Hepatocyte (in vitro differentiated cells): Measurements from ENCODE around the gene POLR2M. TPM values are rescaled to one million over a fixed set of nuclear protein-coding genes. Genes with fewer than 3 reads are reported as not detected.

ENCODE experiments used
- DNase-seq: peaks from one replicate; pipeline ENCODE4 v3.0.0-alpha.2; 2016; ENCODE audit warnings: low spot score
- H2AFZ ChIP-seq: fragments of 200-600 bp; sonication (generic); 2 replicates; pipeline ENCODE4 v1.6.0; 2016; ENCODE audit warnings: antibody characterized with exemption, mild to moderate bottlenecking
- H3K27ac ChIP-seq: fragments of 200-600 bp; sonication (generic); 2 replicates; pipeline ENCODE4 v1.5.1; 2016; ENCODE audit warnings: mild to moderate bottlenecking
- H3K27me3 ChIP-seq: fragments of 200-600 bp; sonication (generic); 2 replicates; pipeline ENCODE4 v1.6.1; 2016
- H3K36me3 ChIP-seq: fragments of 200-600 bp; sonication (generic); replicated peaks from 2 replicates; pipeline ENCODE4 v1.5.1; 2016; ENCODE audit warnings: low read depth; ENCODE audit not compliant: insufficient read depth
- H3K4me1 ChIP-seq: fragments of 200-600 bp; sonication (generic); 2 replicates; pipeline ENCODE4 v1.5.1; 2016; ENCODE audit warnings: mild to moderate bottlenecking, moderate library complexity; ENCODE audit not compliant: insufficient read depth
- H3K4me2 ChIP-seq: fragments of 200-600 bp; sonication (generic); 2 replicates; pipeline ENCODE4 v1.6.0; 2016
- H3K4me3 ChIP-seq: fragments of 200-600 bp; sonication (generic); 2 replicates; pipeline ENCODE4 v1.5.1; 2016; ENCODE audit warnings: mild to moderate bottlenecking
- H3K79me2 ChIP-seq: fragments of 200-600 bp; sonication (generic); 2 replicates; pipeline ENCODE4 v1.6.0; 2017; ENCODE audit warnings: mild to moderate bottlenecking
- H3K9me2 ChIP-seq: fragments of 200-600 bp; sonication (generic); replicated peaks from 2 replicates; pipeline ENCODE4 v1.6.0; 2017; ENCODE audit warnings: mild to moderate bottlenecking; ENCODE audit not compliant: insufficient read depth
- H3K9me3 ChIP-seq: fragments of 200-600 bp; sonication (generic); 2 replicates; pipeline ENCODE4 v1.5.1; 2016; ENCODE audit warnings: low read depth, mild to moderate bottlenecking
- H4K20me1 ChIP-seq: fragments of 200-600 bp; sonication (generic); 2 replicates; pipeline ENCODE4 v1.6.0; 2016; ENCODE audit warnings: mild to moderate bottlenecking; ENCODE audit not compliant: insufficient read depth, poor library complexity, severe bottlenecking
- EZH2 ChIP-seq: fragments of 200-600 bp; sonication (generic); IDR thresholded peaks from 2 replicates; pipeline ENCODE4 v1.6.1; 2016; ENCODE audit warnings: antibody characterized with exemption, mild to moderate bottlenecking, borderline replicate concordance
- EZH2phosphoT487 ChIP-seq: fragments of 200-600 bp; sonication (generic); IDR thresholded peaks from one replicate; pipeline ENCODE4 v1.6.1; 2018; ENCODE audit warnings: antibody characterized with exemption, mild to moderate bottlenecking, low read depth, moderate library complexity; ENCODE audit not compliant: unreplicated experiment, severe bottlenecking
- WGBS: methylation state at CpG from one replicate; pipeline ENCODE4 v1.1.6; 2016; ENCODE audit warnings: low lambda C conversion rate; ENCODE audit errors: missing lambda C conversion rate; 5-methylcytosine and 5-hydroxymethylcytosine counted together
- polyA plus RNA-seq: library from polyadenylated mRNA; unstranded; fragments of >200 nt; fragmentation: Nextera tagmentation; extraction: Ambion mirVana; gene quantifications from 2 replicates; pipeline ENCODE4 v1.2.1, GENCODE V29; 2016
- total RNA-seq: library from RNA; depleted of rRNA; stranded (reverse); fragments of >200 nt; gene quantifications from 2 replicates; pipeline ENCODE4 v1.2.3, GENCODE V29; 2014
- TF ChIP-seq, protein P1 (sequence below): fragments of 200-600 bp; sonication (generic); IDR thresholded peaks from 2 replicates; pipeline ENCODE4 v1.5.1; 2016; ENCODE audit warnings: antibody characterized with exemption, mild to moderate bottlenecking; ENCODE audit not compliant: poor library complexity

Gene POLR2M
- total and polyA plus RNA-seq, 2 experiments from 2014 or later: 27.0 to 145 TPM

GRCh38 chr15:57735891-57736290 is 29.4 kb downstream of the POLR2M start:
- DNase-seq: no peak
- Histone ChIP-seq H2AFZ (no peak overlapping the region), H3K36me3 (no peaks in the 10 kb centered on the region), H3K9me2 (no peaks in the 10 kb centered on the region), H3K27me3 (no peaks in the 10 kb centered on the region), H3K4me2 (no peak overlapping the region), H3K27ac (no peak overlapping the region), H4K20me1 (no peaks in the 10 kb centered on the region), H3K4me3 (no peak overlapping the region), H3K79me2 (no peaks in the 10 kb centered on the region), H3K9me3 (no peaks in the 10 kb centered on the region), H3K4me1 (peaks cover 4% of the 10 kb centered on the region)
- TF ChIP-seq EZH2 (no peak), EZH2phosphoT487 (no peak)
- TF ChIP-seq, protein P1, sequence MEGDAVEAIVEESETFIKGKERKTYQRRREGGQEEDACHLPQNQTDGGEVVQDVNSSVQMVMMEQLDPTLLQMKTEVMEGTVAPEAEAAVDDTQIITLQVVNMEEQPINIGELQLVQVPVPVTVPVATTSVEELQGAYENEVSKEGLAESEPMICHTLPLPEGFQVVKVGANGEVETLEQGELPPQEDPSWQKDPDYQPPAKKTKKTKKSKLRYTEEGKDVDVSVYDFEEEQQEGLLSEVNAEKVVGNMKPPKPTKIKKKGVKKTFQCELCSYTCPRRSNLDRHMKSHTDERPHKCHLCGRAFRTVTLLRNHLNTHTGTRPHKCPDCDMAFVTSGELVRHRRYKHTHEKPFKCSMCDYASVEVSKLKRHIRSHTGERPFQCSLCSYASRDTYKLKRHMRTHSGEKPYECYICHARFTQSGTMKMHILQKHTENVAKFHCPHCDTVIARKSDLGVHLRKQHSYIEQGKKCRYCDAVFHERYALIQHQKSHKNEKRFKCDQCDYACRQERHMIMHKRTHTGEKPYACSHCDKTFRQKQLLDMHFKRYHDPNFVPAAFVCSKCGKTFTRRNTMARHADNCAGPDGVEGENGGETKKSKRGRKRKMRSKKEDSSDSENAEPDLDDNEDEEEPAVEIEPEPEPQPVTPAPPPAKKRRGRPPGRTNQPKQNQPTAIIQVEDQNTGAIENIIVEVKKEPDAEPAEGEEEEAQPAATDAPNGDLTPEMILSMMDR: no peak
- WGBS: 81% methylated on average over 4 of the region's 4 CpGs

GRCh38 chr15:57736591-57736990 is 30.1 kb downstream of the POLR2M start:
- no peaks in the 10 kb centered on the region for H3K9me3 ChIP-seq
- no peak overlapping the region for H3K27ac ChIP-seq
- TF ChIP-seq EZH2phosphoT487 (no peak), EZH2 (no peak)
- TF ChIP-seq, protein P1: no peak
- no peaks in the 10 kb centered on the region for H3K27me3 ChIP-seq
- H3K4me2 ChIP-seq: no peak overlapping the region
- H2AFZ ChIP-seq: no peak overlapping the region
- no peak overlapping the region for H3K4me3 ChIP-seq
- H3K79me2 ChIP-seq: no peaks in the 10 kb centered on the region
- H3K4me1 ChIP-seq: peaks cover 4% of the 10 kb centered on the region
- no peak for DNase-seq
- H3K9me2 ChIP-seq: no peaks in the 10 kb centered on the region
- 97% methylated on average over 2 of the region's 2 CpGs for WGBS
- no peaks in the 10 kb centered on the region for H3K36me3 ChIP-seq
- no peaks in the 10 kb centered on the region for H4K20me1 ChIP-seq

DNA sequence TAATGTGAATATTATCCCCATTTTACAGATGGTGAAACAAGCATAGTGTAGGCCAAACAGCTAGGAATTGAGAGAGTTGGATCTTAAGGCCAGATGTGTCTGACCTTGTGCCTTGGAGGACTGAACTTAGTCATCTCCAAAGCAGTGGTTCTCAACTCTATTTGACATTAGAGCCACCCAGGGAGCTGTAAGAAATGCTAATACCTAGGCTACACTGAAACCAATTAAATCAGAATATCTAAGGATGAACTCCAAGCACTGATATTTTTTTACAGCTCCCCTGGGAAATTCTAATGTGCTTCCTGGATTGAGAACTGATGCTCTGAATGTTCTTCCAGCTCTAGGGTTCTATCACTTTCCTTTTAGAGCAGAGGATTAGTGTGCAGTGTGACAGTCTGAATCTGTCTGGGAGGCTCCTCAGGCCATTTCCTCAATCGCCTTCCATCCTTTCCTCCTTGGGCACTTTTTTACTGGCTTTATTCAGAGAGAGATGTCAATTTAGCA is 32.3 kb downstream of the POLR2M start:
- Histone ChIP-seq H3K9me3 (no peaks in the 10 kb centered on the region), H4K20me1 (no peaks in the 10 kb centered on the region), H3K79me2 (no peaks in the 10 kb centered on the region), H3K4me3 (no peak overlapping the region), H3K27me3 (no peaks in the 10 kb centered on the region), H2AFZ (no peak overlapping the region), H3K9me2 (no peaks in the 10 kb centered on the region), H3K4me1 (peaks cover 4% of the 10 kb centered on the region), H3K27ac (no peak overlapping the region), H3K4me2 (no peak overlapping the region), H3K36me3 (no peaks in the 10 kb centered on the region)
- 69% methylated on average over 1 of the region's 1 CpG for WGBS
- no peak for DNase-seq
- TF ChIP-seq EZH2: no peak
- TF ChIP-seq, protein P1: no peak
- no peak for TF ChIP-seq EZH2phosphoT487

- 69% methylated on average over 4 of the region's 4 CpGs for WGBS
- no peak overlapping the region for H3K4me3 ChIP-seq
- H3K9me3 ChIP-seq: no peaks in the 10 kb centered on the region
These were observed 33.5 kb downstream of the POLR2M start for GRCh38 chr15:57740048-57740447.

More at GRCh38 chr15:57740048-57740447, 33.5 kb downstream of the POLR2M start:
- H3K27me3 ChIP-seq: no peaks in the 10 kb centered on the region
- no peaks in the 10 kb centered on the region for H3K9me2 ChIP-seq
- no peak overlapping the region for H3K4me2 ChIP-seq
- H3K4me1 ChIP-seq: no peaks in the 10 kb centered on the region
- H3K36me3 ChIP-seq: no peaks in the 10 kb centered on the region
- H3K27ac ChIP-seq: no peak overlapping the region
- H3K79me2 ChIP-seq: no peaks in the 10 kb centered on the region
- TF ChIP-seq EZH2phosphoT487 (no peak), EZH2 (no peak)
- TF ChIP-seq, protein P1: no peak
- no peaks in the 10 kb centered on the region for H4K20me1 ChIP-seq
- no peak for DNase-seq
- no peak overlapping the region for H2AFZ ChIP-seq
